ENCODE data around the gene TMTC1. TPM values are rescaled to one million over a fixed set of nuclear protein-coding genes. Genes with fewer than 3 reads are reported as not detected.

The TMTC1 gene
- total and polyA plus RNA-seq, 2 experiments from 2014 or later, result 6.8 to 14.0 TPM

GRCh38 chr12:29625359-29625953, 158.3 kb downstream of the TMTC1 start:
- no peaks in the 10 kb centered on the region for H3K36me3 ChIP-seq (replicated peaks; ENCODE audit: insufficient read depth, low read depth)
- TF ChIP-seq EZH2 (IDR thresholded peaks at IDR 0.05; ENCODE audit: borderline replicate concordance) (no peak), CTCF (IDR thresholded peaks at IDR 0.05; ENCODE audit: poor library complexity) (no peak), EZH2phosphoT487 (IDR thresholded peaks at IDR 0.05; ENCODE audit: low read depth, severe bottlenecking, unreplicated experiment) (no peak)
- H2AFZ ChIP-seq, result no peak overlapping the region
- H3K9me3 ChIP-seq (ENCODE audit: low read depth), result no peaks in the 10 kb centered on the region
- peaks cover 8% of the 10 kb centered on the region for H3K4me1 ChIP-seq (ENCODE audit: insufficient read depth)
- DNase-seq (ENCODE audit: low spot score), result no peak
- no peak overlapping the region for H3K4me2 ChIP-seq
- H3K4me3 ChIP-seq, result no peak overlapping the region
- no peaks in the 10 kb centered on the region for H4K20me1 ChIP-seq (ENCODE audit: insufficient read depth, poor library complexity, severe bottlenecking)
- no peaks in the 10 kb centered on the region for H3K79me2 ChIP-seq
- WGBS (ENCODE audit: low lambda C conversion rate, missing lambda C conversion rate), result 54% methylated on average over 2 of the region's 2 CpGs
- peak overlapping the region; percentile 27 for H3K27ac ChIP-seq
- H3K9me2 ChIP-seq (replicated peaks; ENCODE audit: insufficient read depth), result no peaks in the 10 kb centered on the region
- H3K27me3 ChIP-seq, result no peaks in the 10 kb centered on the region

GRCh38 chr12:29622251-29622650, 161.5 kb downstream of the TMTC1 start:
- Histone ChIP-seq H3K36me3 (replicated peaks; ENCODE audit: insufficient read depth, low read depth) (no peaks in the 10 kb centered on the region), H3K79me2 (no peaks in the 10 kb centered on the region), H3K9me3 (ENCODE audit: low read depth) (no peaks in the 10 kb centered on the region), H4K20me1 (ENCODE audit: insufficient read depth, poor library complexity, severe bottlenecking) (no peaks in the 10 kb centered on the region), H2AFZ (no peak overlapping the region), H3K4me2 (no peak overlapping the region), H3K4me1 (ENCODE audit: insufficient read depth) (peaks cover 8% of the 10 kb centered on the region), H3K27me3 (no peaks in the 10 kb centered on the region), H3K27ac (no peak overlapping the region), H3K4me3 (no peak overlapping the region), H3K9me2 (replicated peaks; ENCODE audit: insufficient read depth) (no peaks in the 10 kb centered on the region)
- no peak for DNase-seq (ENCODE audit: low spot score)
- TF ChIP-seq EZH2phosphoT487 (IDR thresholded peaks at IDR 0.05; ENCODE audit: low read depth, severe bottlenecking, unreplicated experiment) (no peak), CTCF (IDR thresholded peaks at IDR 0.05; ENCODE audit: poor library complexity) (no peak), EZH2 (IDR thresholded peaks at IDR 0.05; ENCODE audit: borderline replicate concordance) (no peak)
- 89% methylated on average over 1 of the region's 1 CpG for WGBS (ENCODE audit: low lambda C conversion rate, missing lambda C conversion rate)

GRCh38 chr12:29620030-29620429, 163.7 kb downstream of the TMTC1 start:
- no peak for DNase-seq (ENCODE audit: low spot score)
- no peak overlapping the region for H3K4me3 ChIP-seq

More at GRCh38 chr12:29620030-29620429, 163.7 kb downstream of the TMTC1 start:
- TF ChIP-seq CTCF (IDR thresholded peaks at IDR 0.05; ENCODE audit: poor library complexity), result no peak
- no peak for TF ChIP-seq EZH2phosphoT487 (IDR thresholded peaks at IDR 0.05; ENCODE audit: low read depth, severe bottlenecking, unreplicated experiment)
- no peak for TF ChIP-seq EZH2 (IDR thresholded peaks at IDR 0.05; ENCODE audit: borderline replicate concordance)
- 100% methylated on average over 1 of the region's 1 CpG for WGBS (ENCODE audit: low lambda C conversion rate, missing lambda C conversion rate)
- no peaks in the 10 kb centered on the region for H3K9me3 ChIP-seq (ENCODE audit: low read depth)
- no peak overlapping the region for H3K27ac ChIP-seq
- H3K36me3 ChIP-seq (replicated peaks; ENCODE audit: insufficient read depth, low read depth), result no peaks in the 10 kb centered on the region
- H3K9me2 ChIP-seq (replicated peaks; ENCODE audit: insufficient read depth), result no peaks in the 10 kb centered on the region
- no peaks in the 10 kb centered on the region for H3K27me3 ChIP-seq
- H4K20me1 ChIP-seq (ENCODE audit: insufficient read depth, poor library complexity, severe bottlenecking), result no peaks in the 10 kb centered on the region
- no peak overlapping the region for H2AFZ ChIP-seq
- H3K4me1 ChIP-seq (ENCODE audit: insufficient read depth), result peaks cover 1% of the 10 kb centered on the region
- H3K4me2 ChIP-seq, result no peak overlapping the region
- no peaks in the 10 kb centered on the region for H3K79me2 ChIP-seq

Data from hepatocyte (in vitro differentiated cells).